IPS-NIHi7 (cell line): ENCODE results near the gene CACNG4.
A peak's percentile ranks its signal among the peaks of the same experiment; 100 is the strongest.

ENCODE experiments used
- DNase-seq: peaks from one replicate; pipeline ENCODE4 v3.0.0; 2012; ENCODE audit warnings: mixed read lengths; ENCODE audit errors: extremely low spot score

CACNG4 gene

GRCh38 chr17:66963909-66964771 is at the start of gene CACNG4:
Gene CACNG4 (plus strand): TSS chr17:66964707. CDS start chr17:66964912, 205 bp downstream.
- DNase-seq = peak; percentile 64

- DNase-seq = peak; percentile 61
Observed at GRCh38 chr17:66915204-66915611, 49.3 kb upstream of the CACNG4 start.

GRCh38 chr17:66915792-66916191 is 48.7 kb upstream of the CACNG4 start:
- DNase-seq = no peak

GRCh38 chr17:66916946-66917345 is 47.6 kb upstream of the CACNG4 start:
- no peak for DNase-seq

- no peak for DNase-seq
Observed at GRCh38 chr17:66918896-66919295, 45.6 kb upstream of the CACNG4 start.

GRCh38 chr17:66920435-66920834 is 44.1 kb upstream of the CACNG4 start:
- DNase-seq = no peak

- no peak for DNase-seq
Observed at GRCh38 chr17:66920950-66921349, 43.6 kb upstream of the CACNG4 start.

- DNase-seq = no peak
Observed at GRCh38 chr17:66923886-66924285, 40.6 kb upstream of the CACNG4 start.

- no peak for DNase-seq
Observed at GRCh38 chr17:66925811-66926500, 38.6 kb upstream of the CACNG4 start.

- DNase-seq = no peak
Observed at GRCh38 chr17:66928949-66929348, 35.6 kb upstream of the CACNG4 start.

- no peak for DNase-seq
Observed at GRCh38 chr17:66929591-66929990, 34.9 kb upstream of the CACNG4 start.

- DNase-seq = peak; percentile 60
Observed at GRCh38 chr17:66930933-66931332, 33.6 kb upstream of the CACNG4 start.

- DNase-seq = no peak
Observed at GRCh38 chr17:66932311-66932710, 32.2 kb upstream of the CACNG4 start.

- DNase-seq = no peak
Observed at GRCh38 chr17:66934040-66934439, 30.5 kb upstream of the CACNG4 start.

- no peak for DNase-seq
Observed at GRCh38 chr17:66935717-66936116, 28.8 kb upstream of the CACNG4 start.

GRCh38 chr17:66938656-66939055 is 25.9 kb upstream of the CACNG4 start:
- no peak for DNase-seq

GRCh38 chr17:66939461-66940114 is 24.9 kb upstream of the CACNG4 start:
- no peak for DNase-seq

- DNase-seq = no peak
Observed at GRCh38 chr17:66941249-66941648, 23.3 kb upstream of the CACNG4 start.

GRCh38 chr17:66941773-66942450 is 22.6 kb upstream of the CACNG4 start:
- no peak for DNase-seq

GRCh38 chr17:66942451-66943264 is 21.8 kb upstream of the CACNG4 start:
- no peak for DNase-seq

GRCh38 chr17:66943484-66943883 is 21.0 kb upstream of the CACNG4 start:
- no peak for DNase-seq
